GM19240 (cell line): ENCODE data around the gene REXO1.
"Not testable (repeated sequence)": the region's sequence is repeated elsewhere in the genome, so short reads cannot be mapped to it uniquely, and the experiment has no call there.

ENCODE experiments used
- DNase-seq: peaks from one replicate; pipeline ENCODE4 v3.0.0; 2011; ENCODE audit warnings: low spot score; ENCODE audit not compliant: insufficient read length

The REXO1 gene

DNA sequence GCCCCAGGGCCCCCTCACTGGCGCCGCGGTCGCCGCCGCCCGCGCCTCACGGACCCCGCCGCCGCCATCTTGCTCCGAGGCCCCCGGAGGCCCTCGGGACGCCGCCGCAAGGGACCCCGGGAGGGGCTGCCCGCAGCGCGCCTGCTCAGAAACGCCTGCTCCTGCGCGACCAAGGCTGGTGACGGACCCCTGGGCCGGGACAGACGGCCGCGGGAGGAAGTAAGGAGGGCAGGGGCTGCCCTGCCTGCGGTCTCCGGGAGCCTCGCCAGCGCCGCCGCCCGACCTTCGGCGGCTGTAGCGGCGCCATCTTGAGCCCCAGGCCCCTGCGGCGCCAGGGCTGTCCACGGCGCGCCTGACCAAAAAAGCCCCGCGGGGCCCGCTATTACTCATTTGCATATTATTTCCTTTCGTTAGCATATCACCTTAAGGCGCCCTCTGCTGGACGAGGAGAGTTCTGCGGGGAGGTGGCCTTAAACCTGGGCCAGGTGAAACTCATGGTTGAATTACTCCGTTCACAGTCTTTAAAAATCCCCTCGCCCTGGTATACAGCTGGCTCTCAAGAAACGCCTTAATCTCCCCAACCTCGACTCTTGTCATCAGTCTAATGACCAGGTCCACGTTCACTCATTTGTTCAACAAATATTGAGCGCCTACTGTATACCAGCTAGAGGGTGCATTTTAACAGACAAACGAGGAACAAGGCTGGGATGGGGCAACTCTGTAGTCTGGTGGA lies at the start of gene REXO1:
REXO1 (minus strand) TSS at position 85 of the 733 bp plus-strand sequence. CDS start 125 bp downstream, outside the sequence.
- DNase-seq = peak; percentile 87

- DNase-seq = no peak
Observed at GRCh38 chr19:1896508-1896907, 48.2 kb upstream of the REXO1 start.

DNA sequence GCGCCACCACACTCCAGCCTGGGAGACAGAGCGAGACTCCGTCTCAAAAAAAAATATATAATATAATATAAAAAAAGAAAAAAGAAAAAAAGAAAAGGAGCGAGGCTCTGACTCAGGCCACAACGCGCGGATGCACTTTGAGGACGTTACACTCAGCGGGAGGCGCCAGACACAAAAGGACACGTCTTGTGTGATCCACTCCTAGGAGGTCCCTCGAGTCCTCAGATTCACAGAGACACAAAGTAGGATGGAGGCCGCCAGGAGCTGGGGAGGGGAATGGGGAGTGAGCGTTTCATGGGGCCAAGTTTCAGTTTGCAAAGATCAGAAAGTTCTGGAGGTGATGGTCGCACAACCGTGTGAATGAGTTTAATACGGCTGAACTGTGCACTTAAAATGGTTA lies 45.5 kb upstream of the REXO1 start:
- no peak for DNase-seq

DNA sequence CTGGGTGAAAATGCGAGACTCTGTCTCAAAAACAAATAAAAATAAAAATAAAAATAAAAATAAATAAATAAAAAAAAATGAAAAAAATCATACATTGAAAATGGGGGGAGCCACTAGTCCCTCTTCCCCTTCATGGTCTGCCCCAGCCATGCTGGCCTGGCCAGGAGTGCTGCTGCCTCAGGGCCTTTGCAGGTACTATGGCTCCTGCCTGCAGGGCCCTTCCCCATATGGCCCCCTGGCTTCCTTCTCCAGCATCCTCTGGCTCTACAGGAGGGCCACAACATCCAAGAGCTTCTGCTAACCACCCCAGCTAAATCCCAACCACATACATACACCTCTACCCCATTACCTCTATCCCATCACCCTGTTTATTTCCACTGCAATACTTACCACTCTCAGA lies 41.6 kb upstream of the REXO1 start:
- DNase-seq = no peak

- no peak for DNase-seq
Observed at GRCh38 chr19:1888385-1888784, 40.1 kb upstream of the REXO1 start.

- DNase-seq = not testable (repeated sequence)
Observed at GRCh38 chr19:1886360-1886759, 38.1 kb upstream of the REXO1 start.

DNA sequence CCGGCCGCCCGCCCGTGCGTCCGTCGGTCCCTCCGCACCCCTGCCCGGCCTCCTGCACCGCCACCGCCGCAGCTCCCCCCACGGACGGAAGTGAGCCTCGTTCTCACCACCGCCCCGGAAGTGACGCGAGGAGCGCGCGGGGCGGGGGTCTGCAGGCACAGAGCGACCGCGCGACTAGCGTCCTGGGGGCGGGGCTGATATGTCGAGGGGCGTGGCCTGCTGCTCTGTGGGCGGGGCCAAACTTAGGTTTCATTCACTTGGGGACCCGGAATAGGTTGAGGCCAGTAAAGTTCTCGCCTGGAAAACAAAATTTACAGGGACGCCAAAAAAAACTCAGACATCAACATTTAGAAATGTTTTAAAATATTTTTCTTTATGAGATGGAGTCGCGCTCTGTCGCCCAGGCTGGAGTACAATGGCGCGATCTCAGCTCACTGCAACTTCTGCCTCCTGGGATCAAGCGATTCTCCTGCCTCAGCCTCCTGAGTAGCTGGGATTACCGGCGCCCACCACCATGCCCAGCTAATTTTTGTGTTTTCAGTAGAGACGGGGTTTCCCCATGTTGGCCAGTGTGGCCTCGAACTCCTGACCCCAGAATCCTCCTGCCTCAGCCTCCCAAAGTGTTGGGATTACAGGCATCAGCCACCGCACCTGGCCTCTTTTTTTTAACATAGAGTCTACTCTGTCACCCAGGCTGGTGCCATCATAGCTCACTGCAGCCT lies 37.3 kb upstream of the REXO1 start, which contains the start of gene ABHD17A:
ABHD17A (minus strand) TSS at position 99 of the 722 bp plus-strand sequence. CDS start 3,930 bp downstream, outside the sequence.
- peak; percentile 99 for DNase-seq

- no peak for DNase-seq
Observed at GRCh38 chr19:1884719-1885334, 36.5 kb upstream of the REXO1 start.

GRCh38 chr19:1884291-1884718 lies 36.0 kb upstream of the REXO1 start:
- no peak for DNase-seq

DNA sequence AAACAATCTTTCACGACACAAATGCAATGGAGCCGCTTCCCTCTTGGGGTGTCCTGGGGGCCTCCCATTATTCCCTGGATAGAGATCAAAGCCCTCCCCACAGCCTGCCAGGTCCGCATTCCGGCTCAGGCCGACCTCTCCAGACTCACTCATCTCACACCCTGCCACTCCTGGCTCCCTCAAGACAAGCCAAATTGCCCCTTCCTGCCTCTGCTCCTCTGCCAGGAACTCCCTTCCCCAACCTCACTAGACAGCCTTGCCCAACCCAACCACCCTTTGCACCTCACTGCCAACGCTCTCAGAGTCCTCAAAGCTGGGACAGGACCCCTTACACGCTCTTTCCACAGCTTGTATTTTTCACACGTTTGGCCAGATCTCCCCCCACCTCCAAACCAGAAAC lies 35.5 kb upstream of the REXO1 start:
- no peak for DNase-seq

DNA sequence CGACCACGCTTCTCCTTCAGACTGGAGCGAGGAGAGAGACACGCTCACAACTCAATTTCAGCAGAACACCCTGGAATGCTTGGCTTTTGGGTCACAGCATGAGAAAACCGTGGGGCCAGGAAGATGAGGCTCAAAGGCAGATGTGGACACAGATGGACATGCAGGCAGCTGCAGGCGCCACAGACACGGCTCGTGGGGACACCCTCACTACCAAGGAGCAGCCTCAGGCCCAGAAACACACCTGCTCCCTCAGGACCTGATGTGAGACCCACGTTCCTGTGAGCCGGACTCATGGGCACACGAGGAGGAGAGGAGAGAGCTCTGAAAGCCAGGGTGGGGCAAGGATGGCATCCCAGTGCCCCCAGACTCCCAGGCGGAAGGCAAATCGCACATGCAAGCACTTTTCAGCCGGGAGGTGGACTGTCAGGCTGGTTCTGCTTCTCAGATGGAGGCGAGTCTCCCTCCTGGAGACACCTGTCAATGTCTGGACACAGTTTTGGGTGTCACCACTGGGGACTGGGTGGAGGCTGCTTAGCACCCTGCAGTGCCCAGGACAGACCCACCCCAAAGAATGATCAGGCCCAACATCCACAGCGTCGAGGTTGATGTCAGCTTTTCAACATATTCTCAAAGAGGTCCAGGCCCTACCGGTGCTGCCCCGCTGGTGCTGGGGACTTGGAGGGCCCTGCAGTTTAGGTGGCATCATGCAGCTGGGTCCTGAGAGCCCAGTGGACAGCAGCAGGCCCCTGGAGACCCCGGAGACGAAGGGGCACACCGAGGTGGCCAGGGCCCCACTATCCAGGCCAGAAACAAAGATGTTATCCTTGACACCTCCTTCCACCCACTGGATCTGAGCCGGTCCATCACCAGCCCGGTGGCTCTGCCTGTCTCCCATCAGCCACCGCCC lies 34.8 kb upstream of the REXO1 start:
- no peak for DNase-seq

GRCh38 chr19:1882089-1882785 lies 34.0 kb upstream of the REXO1 start:
- DNase-seq = no peak

DNA sequence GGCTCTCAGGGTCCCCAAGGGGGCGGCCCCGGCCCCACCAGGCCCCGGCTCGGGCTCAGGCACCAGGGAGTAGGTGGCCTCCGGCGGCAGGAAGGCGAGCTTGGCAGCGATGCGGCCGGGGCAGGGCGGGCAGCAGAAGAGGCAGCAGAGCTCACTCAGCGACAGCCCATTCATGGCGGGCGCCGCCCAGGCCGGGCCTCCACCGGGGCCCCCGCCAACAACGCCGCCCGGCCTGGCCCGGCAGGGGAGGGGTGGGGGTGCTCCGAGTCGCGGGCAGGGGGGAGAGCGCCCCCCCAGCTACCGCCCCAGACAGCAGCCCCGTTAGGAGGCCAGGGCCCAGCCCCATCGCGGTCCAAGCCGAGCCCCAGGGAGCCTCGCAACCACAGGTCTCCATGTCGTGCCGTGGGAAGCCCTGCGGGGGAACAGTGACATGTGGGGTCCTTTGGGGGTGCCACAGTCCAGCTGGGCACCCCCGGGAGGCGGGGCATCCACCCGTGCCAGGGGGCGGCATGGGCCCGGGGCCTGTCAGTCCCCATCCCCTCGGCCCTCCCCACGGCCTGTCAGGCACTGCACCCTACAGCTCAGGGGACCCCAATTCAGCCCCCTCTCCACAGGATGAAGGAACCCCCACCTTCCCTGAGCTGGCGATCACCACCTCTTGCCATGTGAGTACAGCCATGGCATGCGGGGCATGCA lies 33.3 kb upstream of the REXO1 start:
- not testable (repeated sequence) for DNase-seq

GRCh38 chr19:1880611-1881392 lies 32.5 kb upstream of the REXO1 start:
- no peak for DNase-seq

- DNase-seq = not testable (repeated sequence)
Observed at GRCh38 chr19:1879982-1880381, 31.7 kb upstream of the REXO1 start.

DNA sequence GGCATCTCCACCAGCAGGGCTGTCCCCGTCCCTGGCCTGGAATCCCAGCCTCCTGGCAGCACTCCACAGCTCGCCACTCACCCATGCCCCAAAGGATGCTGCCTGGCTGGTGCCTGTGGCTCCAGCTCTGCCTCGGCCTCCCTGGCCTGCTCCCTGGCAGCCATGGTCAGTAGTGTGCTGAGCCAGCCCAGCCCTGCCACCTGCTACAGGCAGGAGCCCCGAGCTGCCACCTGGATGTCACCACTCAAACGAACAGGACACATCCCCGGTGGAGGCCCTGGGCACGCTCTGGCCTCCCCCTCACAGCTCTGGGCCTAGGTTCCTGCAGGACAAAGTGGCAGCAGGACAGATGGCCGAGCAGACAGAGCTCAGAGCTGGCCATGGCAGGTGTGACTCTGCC lies 30.3 kb upstream of the REXO1 start:
- DNase-seq = not testable (repeated sequence)

DNA sequence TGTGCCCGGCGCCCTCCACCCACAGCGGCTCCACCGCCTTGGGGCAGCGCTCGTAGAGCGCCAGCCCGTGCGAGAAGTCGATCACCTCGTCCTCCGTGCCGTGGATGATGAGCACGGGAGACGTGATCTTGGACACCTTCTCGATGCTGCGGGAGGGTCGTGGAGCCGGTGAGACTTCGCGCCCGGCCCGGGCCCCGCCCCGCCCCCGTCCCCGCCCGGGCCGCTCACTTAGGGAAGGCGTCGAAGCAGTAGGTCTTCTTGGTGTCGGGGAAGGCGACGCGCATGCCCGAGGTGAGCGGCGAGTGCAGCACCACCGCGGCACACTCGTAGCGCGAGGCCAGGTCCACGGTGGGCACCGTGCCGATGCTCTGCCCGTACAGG lies 29.0 kb upstream of the REXO1 start:
- not testable (repeated sequence) for DNase-seq

DNA sequence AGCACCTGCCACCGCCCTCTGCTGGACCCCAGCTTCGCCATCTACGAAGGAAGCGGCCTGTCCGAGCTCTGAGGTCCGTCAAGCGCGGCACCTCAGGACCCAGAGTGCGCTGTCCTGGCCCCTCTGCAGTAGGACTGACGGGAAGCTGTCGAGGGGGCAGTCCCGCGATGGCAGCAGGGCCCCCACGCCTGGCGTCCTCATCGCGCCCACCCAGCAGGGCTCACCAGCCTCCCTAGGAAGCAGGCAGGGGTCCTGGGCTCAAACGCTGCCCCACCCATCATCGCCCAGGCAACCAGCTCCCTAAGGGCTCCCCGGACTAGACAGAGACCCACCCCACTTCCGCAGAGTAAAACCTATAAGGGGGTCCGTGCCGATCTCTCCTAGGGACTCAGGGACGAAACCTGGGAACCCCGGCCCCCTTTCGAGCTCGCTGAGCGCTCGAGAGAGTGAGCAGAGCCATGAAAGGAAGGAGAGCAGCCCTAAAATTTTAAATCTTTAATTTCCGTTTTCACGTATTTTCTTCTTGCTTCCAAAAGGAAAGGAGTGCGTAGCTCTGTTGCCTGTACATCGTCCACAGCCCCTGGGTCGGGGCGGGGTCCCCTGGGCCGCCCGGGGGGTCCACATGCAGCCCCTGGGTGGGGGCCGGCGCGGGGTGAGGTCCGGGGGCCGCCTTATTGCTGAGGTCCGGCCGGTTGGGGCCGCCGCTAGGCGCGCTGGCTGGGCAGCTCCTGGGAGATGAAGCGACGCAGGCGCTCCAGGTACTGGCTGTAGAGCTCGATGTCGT lies 28.4 kb upstream of the REXO1 start:
- DNase-seq = not testable (repeated sequence)
